Activated CD4-positive, alpha-beta T cell treated with anti-CD3 and anti-CD28 coated beads, Interleukin-2, amount 50 U/mL, for 4 hours (primary cell): ENCODE results near the gene KAT2B.

Experiments used
- DNase-seq, 2 experiments: peaks; one replicate each; pipeline ENCODE4 v3.0.0-alpha.2; 2020

The KAT2B gene

GRCh38 chr3:20148466-20148865, 108.2 kb downstream of the KAT2B start:
- DNase-seq: no peak

GRCh38 chr3:20154078-20154477, 113.8 kb downstream of the KAT2B start:
- DNase-seq: no peak

DNA sequence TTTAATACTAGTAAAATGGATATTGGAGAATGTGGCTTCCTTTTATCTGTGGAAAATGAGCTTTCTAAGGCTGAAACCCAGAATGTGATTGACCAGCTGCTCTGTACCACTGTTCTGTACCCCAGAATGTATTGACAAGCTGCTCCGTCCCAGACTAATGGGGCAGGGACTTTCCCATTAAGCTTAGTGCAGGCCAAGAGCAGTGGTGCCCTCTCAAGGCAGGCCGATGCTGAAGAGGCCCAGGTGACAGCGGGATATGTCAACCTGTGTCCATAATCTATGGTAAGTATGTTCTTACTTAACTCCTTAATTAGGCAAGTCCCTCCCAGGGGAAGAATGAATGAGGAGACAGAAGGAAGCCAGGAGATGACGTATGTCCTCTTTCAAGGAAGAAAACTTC, 114.7 kb downstream of the KAT2B start:
- no peak for DNase-seq

- DNase-seq: no peak
Measured at GRCh38 chr3:20160230-20160629, 120.0 kb downstream of the KAT2B start.

DNA sequence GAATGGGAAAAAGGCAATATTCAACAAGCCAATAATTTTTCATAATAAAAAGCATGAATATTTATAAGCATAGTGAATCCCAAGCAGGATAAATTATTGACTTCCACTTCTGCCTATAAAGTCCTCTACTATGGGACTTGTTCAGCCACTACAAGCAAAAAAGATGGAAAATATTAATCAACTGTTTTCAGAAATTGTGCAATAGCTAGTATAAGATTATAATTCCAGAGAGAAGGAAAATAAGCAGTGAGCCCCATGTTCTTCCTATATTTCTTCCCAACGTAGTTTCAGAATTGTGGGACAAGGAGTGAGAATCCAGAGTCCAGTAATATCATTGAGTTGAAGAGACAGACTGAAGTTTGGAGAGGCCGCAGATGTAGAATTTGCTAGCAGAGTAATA, 121.5 kb downstream of the KAT2B start:
- DNase-seq: no peak

DNA sequence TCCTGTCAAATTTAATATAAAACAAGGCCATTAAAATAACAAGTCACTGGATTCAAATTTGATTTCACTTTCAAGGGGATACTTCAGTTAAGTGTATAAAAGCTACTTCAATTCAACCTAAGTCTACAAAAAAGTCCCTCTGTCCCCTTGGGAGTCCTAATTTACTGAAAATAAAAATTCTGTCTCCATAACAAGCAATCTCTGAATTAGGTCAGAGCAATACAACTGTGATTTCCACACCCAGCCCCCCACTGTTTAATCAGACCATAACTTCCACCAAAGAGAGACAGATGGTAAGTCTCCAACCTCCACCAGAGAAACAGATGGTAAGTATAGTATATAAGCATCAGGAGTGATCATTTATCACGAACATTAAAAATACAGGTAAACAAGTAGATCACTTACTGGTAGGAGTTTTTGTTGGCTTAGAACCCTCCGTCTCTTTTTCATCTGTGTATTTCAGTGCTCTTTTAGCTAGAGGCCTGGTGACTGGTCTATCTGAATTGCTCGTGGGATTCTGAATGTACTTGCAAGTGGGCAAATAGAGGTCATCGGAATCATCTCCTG, 133.7 kb downstream of the KAT2B start:
- no peak for DNase-seq

DNA sequence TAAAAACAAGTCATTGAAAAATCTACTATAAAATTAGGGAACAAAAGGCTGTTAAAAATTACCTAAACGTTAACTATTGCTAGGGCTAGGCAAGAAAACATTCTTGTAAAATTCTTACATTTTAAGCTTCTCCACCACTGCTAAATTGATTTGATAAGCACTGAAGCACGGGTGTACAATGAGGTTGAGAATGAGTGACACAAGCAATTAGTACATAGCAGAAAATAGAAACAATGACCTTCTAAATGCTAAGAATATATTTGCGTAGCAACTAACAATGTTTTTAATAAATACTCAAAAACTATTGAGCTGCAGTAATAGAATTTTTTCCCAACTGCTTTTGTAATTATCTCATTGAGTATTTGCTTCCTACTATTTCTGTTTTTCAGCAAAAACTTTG, 141.0 kb downstream of the KAT2B start:
- no peak for DNase-seq

GRCh38 chr3:20182206-20182605, 142.0 kb downstream of the KAT2B start:
- no peak for DNase-seq

GRCh38 chr3:20185331-20185678, 145.1 kb downstream of the KAT2B start:
- DNase-seq: no peak

DNA sequence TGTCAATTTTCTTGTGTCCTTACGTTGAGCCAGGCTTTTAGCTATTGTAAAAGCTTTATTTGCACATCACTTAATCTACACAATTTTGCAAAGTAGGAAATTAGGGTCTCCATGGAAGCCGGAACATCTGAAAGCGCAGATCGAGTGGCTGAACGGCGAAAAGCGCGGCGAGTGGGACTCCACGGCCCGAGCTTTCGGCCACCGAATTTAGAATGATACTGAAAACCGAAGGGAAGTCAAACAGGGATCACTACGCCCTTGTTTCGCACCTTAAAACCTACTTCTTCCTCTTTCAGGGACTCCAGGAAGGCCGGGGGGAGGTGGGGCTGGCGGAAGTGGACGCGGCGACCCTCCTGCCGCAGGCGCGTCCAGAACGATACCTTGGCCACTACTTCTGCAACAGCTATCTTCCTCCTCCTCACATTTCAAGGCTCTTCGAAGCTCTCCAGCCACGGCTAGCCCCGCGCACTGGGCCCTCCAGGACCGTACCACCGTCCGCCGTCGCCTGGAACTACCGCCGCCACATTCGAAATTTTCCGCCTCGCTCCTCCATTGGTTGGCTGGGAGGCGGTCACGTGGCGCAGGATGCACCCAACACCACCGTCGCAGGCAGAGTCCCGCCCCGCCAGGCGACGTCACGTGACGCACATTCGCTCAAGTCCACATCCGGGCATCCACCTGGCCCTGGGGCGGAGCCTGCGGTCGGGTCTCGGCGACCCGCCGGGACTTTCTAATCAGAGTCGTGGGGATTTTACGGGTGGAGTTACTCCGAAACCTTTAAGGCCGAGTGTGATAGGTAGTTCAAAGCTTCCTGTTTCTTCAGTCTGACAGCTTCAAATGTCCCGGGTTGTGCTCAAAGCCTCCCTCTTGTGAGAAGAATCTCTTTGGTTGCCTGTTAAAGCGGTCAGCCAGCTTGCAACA, 145.7 kb downstream of the KAT2B start, which contains the start of gene SGO1:
Gene SGO1, minus strand, starts transcription at position 528 of the 921 bp plus-strand sequence. CDS start 2,179 bp downstream, outside the sequence.
- DNase-seq: peak; percentile 100

GRCh38 chr3:20186600-20187004, 146.4 kb downstream of the KAT2B start:
- DNase-seq: no peak

DNA sequence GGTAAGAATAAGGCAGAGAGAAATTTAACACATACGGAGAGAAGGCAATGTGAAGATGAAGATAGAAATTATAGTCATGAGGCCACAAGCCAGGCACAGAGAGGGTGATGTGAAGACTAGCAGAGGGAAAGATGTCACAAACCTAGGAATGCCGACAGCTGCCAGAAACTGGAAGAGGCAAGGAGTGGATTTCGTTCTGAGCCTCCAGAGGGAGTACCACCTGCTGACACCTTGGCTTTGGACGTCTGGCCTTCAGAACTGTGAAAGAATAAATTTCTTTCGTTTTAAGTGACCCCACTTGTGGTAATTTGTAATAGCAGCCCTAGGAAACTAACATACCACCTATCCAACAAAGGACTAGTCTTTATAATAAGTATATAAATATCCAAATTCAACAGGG, 150.7 kb downstream of the KAT2B start:
- DNase-seq: no peak

GRCh38 chr3:20194793-20195460, 154.7 kb downstream of the KAT2B start:
- no peak for DNase-seq

GRCh38 chr3:20197775-20198174, 157.5 kb downstream of the KAT2B start:
- no peak for DNase-seq

- no peak for DNase-seq
Measured at GRCh38 chr3:20201143-20201542, 160.9 kb downstream of the KAT2B start.
